WI38 (cell line): ENCODE data around the gene TAGLN.

Source experiments
- H3K4me3 ChIP-seq: 2 replicates; pipeline ENCODE4 v1.5.1; 2011; ENCODE audit warnings: low read depth, mild to moderate bottlenecking, control low read depth, low read length
- TF ChIP-seq, protein P1 (sequence below): IDR thresholded peaks from 2 replicates; pipeline ENCODE4 v1.5.1; 2012; ENCODE audit warnings: low read depth, mild to moderate bottlenecking, control low read depth, low read length

TAGLN gene

DNA sequence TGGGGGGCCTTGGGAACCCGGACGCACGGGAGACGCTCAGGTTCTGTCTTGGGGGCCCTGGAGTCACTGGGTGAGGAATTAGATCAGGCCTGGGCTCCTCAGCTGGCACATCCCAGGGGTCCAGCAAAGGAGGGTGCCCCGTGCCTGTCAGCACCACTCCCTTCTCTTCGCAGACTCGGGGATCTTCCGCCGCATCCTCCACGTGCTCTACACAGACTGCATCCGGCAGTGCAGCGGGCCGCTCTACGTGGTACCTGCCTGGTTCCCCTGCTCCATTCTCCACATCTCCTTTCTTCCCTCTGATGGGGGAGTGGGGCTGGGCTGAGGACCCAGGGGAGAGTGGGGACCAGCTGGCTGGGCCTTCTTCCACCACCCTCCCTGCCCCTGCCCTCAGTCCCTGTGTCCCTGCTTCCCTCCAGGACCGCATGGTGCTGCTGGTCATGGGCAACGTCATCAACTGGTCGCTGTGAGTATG, 6.7 kb upstream of the TAGLN start:
- TF ChIP-seq, protein P1, sequence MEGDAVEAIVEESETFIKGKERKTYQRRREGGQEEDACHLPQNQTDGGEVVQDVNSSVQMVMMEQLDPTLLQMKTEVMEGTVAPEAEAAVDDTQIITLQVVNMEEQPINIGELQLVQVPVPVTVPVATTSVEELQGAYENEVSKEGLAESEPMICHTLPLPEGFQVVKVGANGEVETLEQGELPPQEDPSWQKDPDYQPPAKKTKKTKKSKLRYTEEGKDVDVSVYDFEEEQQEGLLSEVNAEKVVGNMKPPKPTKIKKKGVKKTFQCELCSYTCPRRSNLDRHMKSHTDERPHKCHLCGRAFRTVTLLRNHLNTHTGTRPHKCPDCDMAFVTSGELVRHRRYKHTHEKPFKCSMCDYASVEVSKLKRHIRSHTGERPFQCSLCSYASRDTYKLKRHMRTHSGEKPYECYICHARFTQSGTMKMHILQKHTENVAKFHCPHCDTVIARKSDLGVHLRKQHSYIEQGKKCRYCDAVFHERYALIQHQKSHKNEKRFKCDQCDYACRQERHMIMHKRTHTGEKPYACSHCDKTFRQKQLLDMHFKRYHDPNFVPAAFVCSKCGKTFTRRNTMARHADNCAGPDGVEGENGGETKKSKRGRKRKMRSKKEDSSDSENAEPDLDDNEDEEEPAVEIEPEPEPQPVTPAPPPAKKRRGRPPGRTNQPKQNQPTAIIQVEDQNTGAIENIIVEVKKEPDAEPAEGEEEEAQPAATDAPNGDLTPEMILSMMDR, result no peak
- H3K4me3 ChIP-seq, result no peak overlapping the region

DNA sequence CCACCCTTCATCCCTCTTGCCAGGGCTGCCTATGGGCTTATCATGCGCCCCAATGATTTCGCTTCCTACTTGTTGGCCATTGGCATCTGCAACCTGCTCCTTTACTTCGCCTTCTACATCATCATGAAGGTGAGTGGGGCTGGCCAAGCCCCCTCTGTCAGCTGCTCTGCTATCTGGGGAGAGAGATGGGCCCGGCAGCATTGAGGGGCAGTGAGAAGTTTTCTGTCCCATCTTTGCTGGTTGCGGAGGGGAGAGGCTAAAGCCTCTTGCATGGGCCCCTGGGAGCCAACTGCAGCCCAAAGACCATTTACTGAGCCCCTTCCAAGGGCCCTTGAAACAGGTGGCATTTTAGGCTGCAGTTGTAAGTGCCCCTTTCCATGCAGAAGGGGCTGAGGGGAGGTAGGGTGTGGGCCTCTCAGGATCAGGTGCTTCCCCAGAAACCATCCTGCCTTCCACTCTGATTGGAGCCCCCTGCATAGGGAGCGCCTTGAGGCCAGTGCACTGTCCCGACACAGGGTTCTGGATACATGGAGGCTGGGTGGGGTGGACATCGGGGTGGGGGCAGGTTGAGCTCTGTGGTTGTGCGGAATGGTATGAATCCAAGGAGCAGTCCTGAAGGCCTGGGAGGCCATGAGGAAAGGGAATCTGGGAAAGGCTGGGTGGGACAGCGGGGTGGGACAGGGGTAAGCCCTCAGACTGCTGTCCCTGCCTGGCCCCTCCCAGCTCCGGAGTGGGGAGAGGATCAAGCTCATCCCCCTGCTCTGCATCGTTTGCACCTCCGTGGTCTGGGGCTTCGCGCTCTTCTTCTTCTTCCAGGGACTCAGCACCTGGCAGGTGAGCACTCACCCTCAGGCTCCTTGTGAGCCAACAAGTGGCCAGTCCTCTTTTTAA, 5.8 kb upstream of the TAGLN start:
- TF ChIP-seq, protein P1, result no peak
- H3K4me3 ChIP-seq, result no peak overlapping the region

DNA sequence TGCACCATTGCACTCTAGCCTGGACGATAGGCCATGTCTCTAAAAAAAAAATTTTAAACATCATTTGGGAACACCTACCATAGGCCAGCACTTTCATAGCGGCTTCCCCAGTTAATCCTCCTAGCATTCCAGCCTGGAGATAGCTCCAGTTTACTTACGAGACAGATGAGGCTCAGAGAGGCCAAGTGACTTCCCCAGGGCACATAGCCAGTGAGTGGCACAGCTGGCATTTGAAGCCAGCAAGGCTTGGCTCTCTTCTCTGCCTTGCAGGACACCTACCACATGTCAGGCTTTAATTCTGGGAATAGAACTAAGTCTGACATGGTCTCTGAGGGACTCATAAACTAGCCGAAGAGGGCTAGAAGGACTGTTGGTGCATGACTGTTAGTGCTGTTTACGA, 4.9 kb upstream of the TAGLN start:
- no peak overlapping the region for H3K4me3 ChIP-seq

DNA sequence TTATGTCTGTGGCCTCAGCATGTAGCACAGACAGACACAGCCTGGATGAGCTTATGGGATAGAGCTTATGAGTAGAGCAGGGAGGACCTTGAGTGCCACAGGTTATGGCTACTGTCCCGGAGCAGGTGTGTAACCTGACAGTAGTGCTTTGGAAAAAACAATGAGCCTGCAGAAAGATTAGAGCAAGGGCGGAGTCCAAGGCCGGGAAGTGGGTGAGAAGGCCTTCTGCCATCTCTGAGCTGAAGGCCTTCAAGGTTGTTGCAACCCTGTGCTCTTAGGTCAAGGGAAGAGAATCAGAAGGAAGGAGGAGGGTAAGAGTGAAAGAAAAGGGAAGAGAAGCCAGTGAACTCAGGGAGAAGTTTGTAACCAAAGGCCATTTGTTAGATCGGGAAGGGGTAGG, 3.9 kb upstream of the TAGLN start:
- H3K4me3 ChIP-seq, result no peak overlapping the region
- TF ChIP-seq, protein P1, result no peak

More for the DNA sequence above, 4.9 kb upstream of the TAGLN start:
- TF ChIP-seq, protein P1, result no peak

DNA sequence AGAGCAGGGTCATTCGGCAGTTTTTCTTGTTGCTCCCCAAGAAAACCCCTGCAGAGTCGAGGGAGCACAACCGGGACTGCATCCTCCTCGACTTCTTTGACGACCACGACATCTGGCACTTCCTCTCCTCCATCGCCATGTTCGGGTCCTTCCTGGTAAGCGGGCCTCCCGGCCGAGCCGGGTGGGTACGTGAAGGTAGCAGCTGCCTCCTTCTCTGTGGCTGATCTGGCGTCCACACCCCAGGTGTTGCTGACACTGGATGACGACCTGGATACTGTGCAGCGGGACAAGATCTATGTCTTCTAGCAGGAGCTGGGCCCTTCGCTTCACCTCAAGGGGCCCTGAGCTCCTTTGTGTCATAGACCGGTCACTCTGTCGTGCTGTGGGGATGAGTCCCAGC, 3.4 kb upstream of the TAGLN start:
- TF ChIP-seq, protein P1, result no peak
- no peak overlapping the region for H3K4me3 ChIP-seq

DNA sequence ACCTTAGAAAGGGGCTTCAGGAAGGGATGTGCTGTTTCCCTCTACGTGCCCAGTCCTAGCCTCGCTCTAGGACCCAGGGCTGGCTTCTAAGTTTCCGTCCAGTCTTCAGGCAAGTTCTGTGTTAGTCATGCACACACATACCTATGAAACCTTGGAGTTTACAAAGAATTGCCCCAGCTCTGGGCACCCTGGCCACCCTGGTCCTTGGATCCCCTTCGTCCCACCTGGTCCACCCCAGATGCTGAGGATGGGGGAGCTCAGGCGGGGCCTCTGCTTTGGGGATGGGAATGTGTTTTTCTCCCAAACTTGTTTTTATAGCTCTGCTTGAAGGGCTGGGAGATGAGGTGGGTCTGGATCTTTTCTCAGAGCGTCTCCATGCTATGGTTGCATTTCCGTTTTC, 2.2 kb upstream of the TAGLN start:
- TF ChIP-seq, protein P1, result no peak

More for the DNA sequence above, 2.2 kb upstream of the TAGLN start:
- no peak overlapping the region for H3K4me3 ChIP-seq
